NCI-H524 (cell line): Measurements from ENCODE around the gene OSMR.

Experiments used
- DNase-seq, 2 experiments: peaks; one replicate each; lab custom pipeline; 2025; lab: John Stamatoyannopoulos, UW

OSMR gene

DNA sequence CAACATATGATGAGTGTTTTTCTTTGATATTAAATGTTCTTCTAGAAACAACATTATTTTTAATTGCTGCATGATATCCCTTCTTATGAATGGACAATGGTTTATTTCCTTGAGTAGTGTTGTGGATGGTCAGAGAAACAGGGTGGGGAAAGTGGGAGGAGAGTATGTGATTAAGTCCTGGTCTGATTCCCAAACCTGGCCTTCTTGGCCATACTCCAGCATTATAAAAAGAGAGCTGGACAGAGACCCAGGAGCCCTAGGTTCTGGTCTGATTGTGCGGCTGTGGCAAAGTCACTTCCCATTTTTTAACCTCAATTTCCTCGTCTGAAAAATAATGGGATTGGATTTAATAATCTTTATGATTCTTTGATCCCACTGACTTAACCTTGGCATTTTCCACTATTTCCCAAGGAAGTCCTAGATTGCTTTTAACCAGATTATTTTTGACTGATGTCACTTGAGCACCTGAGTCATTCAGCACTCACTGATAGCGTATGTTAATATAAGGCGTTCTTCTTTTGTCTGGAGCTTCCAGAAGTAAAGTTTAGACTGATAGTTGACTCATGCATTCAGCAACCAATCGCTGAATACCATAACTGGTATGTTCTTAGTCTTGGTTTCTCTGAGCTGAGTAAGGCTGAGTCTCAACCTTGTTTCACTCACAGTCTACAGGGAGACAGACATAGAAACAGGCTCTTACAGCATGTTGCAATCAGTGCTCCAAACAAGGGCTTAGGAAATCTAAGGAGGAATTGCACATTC, 26.2 kb downstream of the OSMR start:
- DNase-seq, result no peak

DNA sequence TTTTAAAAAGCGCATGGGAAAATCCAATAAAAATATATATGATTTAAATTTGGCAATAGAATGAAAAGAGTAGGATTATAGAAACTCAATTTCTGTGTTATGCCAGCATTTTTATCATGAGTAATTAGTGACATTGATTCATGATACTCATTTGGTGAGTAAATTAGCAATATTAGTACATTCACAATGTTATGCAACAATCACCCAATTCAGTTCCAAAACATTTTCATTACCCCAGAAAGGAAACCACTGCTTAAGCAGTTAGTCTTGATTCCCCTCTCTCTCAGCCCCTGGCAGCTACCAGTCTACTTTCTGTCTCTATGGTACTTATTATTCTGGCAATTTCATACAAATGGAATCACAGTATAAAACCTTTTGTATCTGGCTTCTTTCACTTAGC, 27.0 kb downstream of the OSMR start:
- no peak for DNase-seq

DNA sequence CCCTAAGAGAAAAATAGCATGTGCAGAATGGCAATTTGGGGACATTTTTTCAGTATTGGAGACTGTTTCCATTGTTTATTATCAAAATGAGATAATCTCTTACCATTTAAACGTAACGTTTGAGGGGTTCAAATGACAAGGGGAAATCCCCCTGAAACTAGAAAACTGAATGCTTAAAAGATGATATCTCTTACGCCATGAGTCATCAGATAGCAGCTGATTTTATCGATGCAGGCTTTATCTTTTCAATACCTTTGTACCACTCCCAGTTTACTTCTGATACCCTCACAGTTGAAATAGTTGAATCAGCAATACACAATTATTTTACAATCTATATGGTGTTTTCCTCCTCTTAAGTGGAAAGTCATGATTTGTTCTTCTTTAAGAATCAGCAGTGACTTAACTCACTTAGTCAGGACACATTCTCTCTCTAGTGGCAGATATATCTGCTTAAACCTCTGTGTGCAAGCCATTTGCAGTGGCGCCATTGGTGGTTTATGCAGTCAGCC, 29.2 kb downstream of the OSMR start:
- no peak for DNase-seq

DNA sequence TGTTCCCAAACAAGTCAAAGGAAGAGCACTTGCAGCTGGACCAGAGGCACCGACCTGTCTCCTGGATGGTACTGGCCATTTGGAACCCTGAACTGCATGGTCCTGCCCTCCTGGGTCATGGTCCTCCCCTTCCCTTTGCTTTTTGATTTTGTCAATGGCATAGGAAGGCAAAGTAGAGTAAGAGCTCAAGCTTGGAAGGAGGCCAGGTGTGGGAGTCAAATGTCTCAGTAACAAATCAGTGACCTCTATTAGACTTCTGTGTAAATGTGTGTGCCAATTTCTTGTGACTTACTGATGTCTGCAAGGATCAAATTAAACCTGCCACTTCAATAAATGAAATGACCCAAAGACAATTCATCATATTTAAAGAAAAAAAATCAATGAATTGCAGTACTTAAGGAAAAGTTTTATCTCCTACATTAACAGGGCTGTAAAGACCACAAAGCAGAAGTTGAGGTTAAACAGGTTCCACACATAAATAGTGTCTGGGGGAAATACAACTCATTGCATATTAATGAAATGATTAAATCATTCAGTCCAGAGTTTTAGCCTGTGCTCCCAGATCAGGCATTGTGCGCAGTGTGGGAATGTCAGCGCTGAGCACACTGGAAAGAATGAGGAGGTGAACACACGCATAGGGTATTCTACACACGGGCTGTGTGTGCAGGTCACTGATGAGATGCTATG, 32.7 kb downstream of the OSMR start:
- DNase-seq, result no peak

DNA sequence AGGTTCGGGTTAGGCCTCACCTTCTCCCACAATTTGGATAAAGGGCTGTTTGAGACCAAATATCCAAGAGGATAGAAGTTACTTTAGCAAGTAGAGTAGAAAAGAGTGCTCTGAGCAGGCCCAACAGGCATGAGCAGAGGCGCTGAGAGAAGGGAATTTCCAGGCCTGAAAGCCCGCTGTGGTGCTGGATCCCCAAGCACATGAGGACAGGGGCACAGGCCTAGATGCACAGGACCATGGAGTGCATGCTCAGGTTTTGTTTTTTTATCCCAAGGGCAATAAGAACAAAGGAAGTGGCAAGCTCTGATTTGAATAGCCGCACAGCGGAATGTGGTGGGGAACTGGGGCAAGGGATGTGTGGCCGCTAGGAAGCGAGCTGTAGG, 33.3 kb downstream of the OSMR start:
- no peak for DNase-seq

DNA sequence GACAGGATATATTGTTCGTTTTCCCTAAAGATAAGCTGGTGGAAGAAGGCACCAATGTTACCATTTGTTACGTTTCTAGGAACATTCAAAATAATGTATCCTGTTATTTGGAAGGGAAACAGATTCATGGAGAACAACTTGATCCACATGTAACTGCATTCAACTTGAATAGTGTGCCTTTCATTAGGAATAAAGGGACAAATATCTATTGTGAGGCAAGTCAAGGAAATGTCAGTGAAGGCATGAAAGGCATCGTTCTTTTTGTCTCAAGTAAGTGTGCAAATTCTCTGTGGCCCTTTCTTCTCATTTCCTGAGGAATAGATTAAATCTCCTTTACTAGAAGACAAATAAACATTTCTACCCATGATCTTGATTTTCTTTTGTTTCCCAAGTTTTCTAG, 38.0 kb downstream of the OSMR start:
- no peak for DNase-seq

DNA sequence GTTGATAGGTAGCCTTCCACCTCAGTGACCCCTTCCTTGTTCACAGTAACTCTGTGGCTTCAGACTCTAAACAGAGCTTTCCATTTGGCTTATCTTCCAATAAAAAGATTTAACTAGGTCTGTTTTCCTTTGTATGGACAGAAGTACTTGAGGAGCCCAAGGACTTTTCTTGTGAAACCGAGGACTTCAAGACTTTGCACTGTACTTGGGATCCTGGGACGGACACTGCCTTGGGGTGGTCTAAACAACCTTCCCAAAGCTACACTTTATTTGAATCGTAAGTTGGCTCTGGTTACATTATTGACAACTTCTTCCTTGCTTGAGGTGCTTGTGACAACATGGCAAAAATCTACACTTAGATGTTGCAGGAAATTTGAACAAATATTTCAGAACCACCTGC, 39.4 kb downstream of the OSMR start:
- no peak for DNase-seq

DNA sequence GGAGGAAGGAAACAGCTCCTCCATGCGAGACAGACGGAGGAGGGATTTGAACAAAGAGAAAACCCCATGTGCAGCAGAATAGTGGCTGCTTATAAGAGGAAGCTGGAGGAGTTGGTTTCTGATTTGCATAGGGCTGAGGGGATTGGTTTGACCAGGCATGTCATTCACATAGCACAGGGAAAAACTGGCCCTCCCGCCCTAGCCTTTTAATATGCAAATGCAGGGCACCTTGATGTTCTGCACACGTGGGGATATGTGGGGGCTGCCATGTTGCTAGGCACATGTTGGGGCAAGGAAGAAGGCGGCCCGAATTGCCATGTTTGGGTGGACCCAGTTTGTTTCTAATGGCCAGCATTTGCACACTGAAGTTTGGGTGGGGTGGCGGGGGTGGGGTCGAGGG, 42.2 kb downstream of the OSMR start:
- DNase-seq, result no peak

DNA sequence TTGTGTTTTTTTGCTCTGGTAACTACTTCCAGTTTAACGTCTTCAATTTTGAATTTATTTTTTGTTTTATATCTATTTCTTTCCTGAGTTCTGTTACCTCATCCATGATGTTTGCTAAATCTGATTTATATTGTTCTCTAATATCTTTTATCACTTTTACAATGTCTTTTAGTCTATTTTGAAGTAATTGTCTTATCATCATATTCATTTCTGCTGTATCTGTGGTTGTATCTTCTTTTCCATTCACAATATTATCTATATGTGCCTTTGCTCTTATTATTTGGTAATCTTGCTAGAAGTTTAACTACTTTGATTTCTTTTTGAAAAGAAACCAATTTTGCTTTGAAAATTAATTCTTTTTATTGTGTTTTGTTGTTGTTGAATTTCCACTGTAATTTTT, 43.6 kb downstream of the OSMR start:
- no peak for DNase-seq

DNA sequence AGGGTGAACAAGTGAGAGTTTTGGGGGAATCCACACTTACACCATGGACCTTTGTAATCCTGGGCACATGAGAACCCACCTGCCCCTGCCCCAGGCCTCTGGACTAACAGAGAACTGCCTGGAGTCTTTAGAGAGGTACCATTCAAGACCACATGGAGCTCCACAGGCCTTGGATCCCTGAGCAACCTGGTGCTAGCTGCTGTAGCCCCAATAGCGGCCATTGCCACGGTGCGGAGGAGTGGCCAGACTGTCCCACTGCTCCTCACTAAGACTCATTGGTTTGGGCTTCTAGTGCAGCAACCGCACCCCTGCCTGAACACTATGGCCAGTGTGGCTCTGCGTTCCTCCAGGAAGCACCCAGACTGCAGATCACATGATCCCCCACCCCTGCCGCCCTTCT, 45.8 kb downstream of the OSMR start:
- no peak for DNase-seq

DNA sequence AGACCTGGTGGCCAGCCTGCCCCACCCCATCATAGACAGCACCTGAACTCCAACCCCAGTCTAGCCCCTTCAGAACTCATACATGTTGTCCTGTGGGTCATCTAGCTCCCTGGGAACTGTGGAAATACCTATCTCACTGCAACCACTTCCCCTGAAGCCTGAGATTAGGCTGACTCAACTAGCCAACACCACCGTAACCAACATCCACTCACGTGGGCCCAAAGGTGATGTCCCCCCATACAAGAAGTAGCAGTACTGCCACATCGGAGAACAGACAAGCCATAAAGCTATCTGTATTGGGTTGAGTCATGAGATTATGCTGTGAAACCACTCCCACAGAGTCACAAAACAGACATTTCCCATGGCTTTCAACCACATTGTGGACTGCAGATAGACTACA, 46.6 kb downstream of the OSMR start:
- DNase-seq, result no peak

DNA sequence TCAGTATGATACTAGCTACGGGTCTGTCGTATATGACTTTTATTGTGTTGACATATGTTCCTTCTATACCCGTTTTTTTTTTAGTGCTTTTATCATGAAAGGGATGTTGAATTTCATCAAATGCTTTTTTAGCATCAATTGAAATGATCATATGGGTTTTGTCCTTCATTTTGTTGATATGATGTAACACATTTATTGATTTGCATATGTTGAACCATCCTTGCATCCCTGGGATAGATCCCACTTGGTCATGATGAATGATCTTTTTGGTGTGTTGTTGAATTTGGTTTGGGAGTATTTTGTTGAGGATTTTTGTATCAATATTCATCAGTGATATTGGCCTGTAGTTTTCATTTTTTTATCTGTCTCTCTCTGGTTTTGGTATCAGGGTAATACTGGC, 50.9 kb downstream of the OSMR start:
- DNase-seq, result no peak

DNA sequence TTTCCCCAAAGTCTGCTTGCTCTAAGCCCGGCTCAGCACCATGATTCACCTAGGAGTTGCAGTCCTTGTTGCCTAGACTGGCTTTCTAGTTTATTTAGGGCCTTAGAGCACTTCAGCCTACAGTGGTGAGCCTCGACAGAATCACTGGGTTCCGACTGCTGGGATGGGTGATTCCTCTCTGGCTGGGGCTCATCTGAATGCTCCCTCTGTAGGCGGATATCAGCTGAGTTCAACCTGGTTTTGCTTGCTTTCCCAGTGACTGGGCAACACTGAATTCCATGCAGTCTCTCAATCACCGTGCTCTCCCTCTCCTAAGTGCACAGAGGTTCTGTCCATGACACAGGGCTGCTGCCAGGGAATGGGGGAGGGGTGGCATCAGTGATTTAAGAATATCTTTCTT, 54.1 kb downstream of the OSMR start:
- DNase-seq, result no peak

DNA sequence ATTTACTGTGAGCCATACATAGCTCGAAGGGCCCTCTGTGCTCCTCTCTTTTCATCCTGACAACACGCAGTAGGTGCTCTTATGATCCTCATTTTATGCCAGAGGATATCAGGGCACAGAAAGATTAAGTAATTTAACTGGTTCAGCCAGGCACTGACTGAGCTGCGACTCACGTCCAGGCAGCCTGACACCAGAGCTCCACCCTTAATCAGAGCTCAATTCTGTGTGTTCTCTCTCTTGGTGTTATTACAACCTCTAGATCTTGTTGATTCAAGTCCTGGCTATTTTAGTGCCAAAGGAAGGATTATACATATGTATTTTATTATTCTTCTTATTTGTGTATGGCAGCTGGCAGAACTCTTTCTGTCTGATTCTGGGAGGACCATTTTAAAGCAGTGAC, 59.7 kb downstream of the OSMR start:
- DNase-seq, result no peak

DNA sequence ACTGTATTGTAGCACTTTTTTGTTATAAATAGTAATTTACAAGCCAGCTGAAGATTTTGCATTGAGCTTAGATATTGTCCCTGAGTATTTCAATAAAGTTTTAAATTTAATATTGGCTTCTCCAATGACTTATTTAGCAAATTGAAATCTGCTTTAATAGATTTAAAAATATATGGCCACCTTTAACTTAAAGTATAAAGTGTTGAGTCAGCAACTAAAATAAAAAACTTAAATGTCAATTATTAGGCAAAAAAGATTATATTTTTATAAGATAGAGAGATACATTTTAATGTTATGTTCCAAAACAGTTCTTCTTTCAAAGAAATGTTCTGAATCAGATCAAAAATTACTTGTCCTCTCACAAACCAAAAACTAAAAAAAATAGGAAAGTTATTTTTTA, 60.7 kb downstream of the OSMR start:
- DNase-seq, result no peak

DNA sequence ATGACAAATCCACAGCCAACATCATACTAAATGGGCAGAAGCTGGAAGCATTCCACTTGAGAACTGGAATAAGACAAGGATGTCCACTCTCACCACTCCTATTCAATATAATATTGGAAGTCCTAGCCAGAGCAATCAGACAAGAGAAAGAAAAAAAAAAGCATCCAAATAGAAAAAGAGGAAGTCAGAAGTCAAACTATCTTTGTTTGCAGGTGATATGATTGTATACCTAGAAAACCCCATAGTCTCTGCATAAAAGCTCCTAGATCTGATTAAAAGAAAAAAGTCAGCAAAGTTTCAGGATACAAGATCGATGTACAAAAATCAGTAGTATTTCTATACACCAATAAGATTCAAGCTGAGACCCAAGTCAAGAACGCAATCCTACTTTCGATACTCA, 66.1 kb downstream of the OSMR start:
- DNase-seq, result no peak

DNA sequence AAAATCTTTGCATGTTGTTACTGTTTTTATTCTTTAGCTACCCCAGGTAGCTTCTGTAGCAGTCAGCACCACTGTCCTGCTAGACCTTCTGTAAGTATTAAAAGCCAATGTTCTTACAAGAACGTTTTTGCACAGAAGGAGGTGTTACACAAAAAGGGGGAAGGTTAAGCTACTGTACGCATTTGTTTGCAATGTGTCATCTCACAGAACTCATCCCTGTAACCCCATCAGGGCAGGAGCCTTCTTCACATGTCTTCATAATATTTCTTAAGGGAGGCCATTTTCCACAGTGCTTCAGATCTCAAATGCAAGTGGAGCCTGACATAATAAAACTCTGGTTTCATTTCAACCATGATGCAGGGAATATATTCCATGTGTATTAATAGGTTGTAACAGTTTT, 67.9 kb downstream of the OSMR start:
- no peak for DNase-seq

DNA sequence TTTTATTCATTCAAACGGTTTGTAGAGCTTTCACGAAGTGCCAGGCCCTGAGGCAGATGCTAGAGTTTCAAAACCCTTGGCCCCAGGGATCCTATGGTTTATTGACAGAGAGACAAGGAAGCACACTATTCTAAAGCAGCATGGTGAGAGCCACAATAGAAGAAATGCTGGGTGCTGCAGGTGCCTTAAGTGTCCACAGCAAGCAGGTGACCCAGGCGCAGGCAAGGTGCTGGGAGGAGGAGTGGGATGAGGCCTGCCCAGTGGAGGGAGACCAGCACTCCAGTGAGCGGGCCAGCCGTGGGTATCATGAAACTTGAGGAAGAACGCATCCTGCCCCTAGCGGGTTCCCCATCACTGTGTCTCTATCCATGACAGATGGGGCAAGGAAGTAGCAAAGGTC, 71.0 kb downstream of the OSMR start:
- DNase-seq, result no peak

DNA sequence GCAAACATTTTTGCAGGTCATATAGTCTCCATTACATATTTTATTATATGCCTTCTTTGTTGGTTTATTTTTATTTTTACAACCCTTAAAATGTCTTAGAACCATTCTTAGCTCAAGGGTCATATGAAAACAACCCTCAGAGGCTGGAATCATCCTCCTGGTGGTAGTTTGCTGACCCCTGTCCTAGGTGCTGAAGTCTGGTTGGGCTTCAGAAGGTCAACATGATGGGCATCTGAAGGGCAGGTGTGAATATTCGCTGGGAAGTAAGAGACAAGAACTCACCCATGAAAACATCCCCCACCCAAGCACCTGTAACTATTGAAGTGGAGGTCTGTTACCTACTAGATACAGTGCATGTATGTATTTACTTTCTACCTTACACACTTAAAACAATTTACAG, 75.4 kb downstream of the OSMR start:
- no peak for DNase-seq

DNA sequence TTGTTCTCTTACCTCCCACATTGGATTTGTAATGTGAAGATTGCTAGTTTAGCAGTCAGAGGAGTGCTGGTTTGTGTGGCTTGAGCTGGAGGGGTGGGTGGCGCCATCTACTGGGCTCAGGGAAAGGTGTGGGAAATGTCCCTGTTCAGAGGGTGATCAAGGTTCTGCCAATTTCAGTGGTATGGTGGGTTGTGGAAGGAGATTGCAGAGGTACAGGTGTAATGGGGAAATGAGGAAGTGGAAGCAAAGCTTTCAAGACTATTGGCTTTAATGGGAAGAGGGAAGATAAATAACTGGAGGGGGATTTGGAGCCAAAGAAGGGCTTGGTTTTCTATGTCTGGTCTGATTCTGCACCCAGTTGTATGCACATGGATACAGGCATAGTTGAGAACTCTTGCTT, 76.4 kb downstream of the OSMR start:
- DNase-seq, result peak; percentile 48 to 63

DNA sequence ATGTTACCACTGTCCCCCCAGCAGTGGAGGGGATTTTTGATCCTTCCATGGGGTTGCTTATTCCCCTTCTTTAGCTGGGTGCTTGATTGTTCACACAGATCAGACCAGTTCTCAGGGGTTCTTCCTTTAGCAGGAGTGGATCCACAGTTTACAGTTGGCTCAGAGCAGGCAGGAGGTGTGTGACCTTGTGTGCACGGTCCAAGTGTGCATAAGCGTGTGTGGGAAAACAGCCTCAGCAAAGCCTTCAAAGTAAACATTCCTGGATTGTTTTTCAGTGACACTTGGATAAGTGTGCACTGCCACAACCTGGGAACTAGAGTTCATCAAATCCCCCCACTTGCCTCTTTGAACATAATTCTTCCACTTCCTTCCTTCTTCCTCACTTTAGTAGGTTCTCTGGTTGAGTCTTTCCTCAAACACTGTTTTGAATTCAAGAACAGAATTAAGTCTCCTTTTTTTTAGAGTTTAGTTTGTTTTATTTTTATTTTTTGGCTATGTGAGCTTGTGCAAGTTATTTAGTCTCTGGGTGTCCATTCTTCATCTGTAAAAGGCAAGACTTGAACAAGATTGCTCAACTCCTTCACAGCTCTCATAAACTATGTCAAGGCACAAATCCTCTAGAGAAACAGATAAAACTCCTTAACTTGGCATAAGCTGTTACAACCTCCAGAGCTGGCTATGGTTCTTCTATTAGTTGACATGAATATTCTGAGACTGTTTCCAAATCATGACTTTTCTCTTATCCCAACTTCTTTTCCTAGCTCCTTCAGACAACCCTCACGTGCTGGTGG, 78.0 kb downstream of the OSMR start:
- DNase-seq, result no peak

DNA sequence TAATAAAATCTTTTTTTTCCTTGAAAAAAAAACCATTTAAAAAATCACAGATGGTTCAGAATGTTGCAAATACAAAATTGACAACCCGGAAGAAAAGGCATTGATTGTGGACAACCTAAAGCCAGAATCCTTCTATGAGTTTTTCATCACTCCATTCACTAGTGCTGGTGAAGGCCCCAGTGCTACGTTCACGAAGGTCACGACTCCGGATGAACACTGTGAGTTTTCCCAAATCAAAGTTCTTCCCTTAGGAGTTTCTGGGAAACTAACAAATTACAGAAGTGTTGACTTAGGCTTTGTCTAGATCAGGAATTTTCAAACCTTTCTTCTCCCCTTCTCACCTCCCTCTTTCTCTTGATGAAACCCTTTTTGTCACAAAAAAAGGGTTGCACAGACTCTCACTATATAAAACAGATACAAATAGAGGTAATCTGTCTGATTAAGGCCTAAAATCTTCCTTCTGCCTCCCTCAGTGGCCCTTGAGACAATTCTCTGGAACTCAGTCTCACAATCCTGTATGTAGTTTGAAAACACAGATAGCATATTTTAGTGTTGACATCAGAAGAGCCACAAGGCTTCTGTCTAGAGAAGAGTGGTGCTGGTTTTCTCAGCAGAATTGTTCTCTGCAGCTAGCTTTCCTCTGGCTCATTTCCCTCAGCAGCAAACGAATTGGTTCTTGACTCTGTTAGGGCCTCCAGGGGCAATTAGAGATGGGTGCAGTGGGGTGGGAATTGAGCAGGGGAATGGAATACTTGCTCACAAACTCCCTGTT, 79.5 kb downstream of the OSMR start:
- no peak for DNase-seq
